MCF 10A (cell line): ENCODE results near the gene DNHD1. TPM values are rescaled to one million over a fixed set of nuclear protein-coding genes. Genes with fewer than 3 reads are reported as not detected.

Source experiments
- BruUV-seq: library from RNA; stranded (reverse); fragments of 400-500 nt; replicated peaks from 2 replicates; lab custom pipeline; 2021; lab: Mats Ljungman, UMichigan
- CTCF ChIA-PET: fragments of 300-600 bp; sonication (Branson Sonifier 250); formaldehyde crosslinking; extraction: SDS; loops from one replicate; lab custom pipeline; 2021; ENCODE audit warnings: antibody characterized with exemption, inconsistent platforms; lab: Yijun Ruan, JAX
- POLR2A ChIA-PET: fragments of 300-600, 350-650 bp; sonication (Branson Sonifier 250); formaldehyde crosslinking; extraction: SDS; loops from one replicate; lab custom pipeline; 2020; ENCODE audit warnings: antibody characterized with exemption, inconsistent platforms; lab: Yijun Ruan, JAX
- DNase-seq: peaks from one replicate; pipeline ENCODE4 v3.0.0-alpha.2; 2018; ENCODE audit not compliant: unreplicated experiment
- H3K27ac Mint-ChIP-seq: one replicate; pipeline ENCODE4 v1.8.0; 2022; ENCODE audit warnings: mild to moderate bottlenecking, low read depth, mixed read lengths; ENCODE audit not compliant: unreplicated experiment
- H3K27me3 Mint-ChIP-seq: one replicate; pipeline ENCODE4 v1.8.0; 2022; ENCODE audit warnings: mixed read lengths; ENCODE audit not compliant: insufficient read depth, unreplicated experiment
- H3K36me3 Mint-ChIP-seq: one replicate; pipeline ENCODE4 v1.8.0; 2022; ENCODE audit warnings: mild to moderate bottlenecking, moderate library complexity, mixed read lengths; ENCODE audit not compliant: insufficient read depth, unreplicated experiment
- H3K4me1 Mint-ChIP-seq: one replicate; pipeline ENCODE4 v1.8.0; 2022; ENCODE audit warnings: mixed read lengths; ENCODE audit not compliant: insufficient read depth, unreplicated experiment
- H3K4me3 Mint-ChIP-seq: one replicate; pipeline ENCODE4 v1.8.0; 2022; ENCODE audit warnings: mild to moderate bottlenecking, moderate library complexity, mixed read lengths; ENCODE audit not compliant: unreplicated experiment
- H3K9me3 Mint-ChIP-seq: one replicate; pipeline ENCODE4 v1.8.0; 2022; ENCODE audit warnings: mixed read lengths; ENCODE audit not compliant: unreplicated experiment
- intact Hi-C: fragments of 100-400 bp; cut with micrococcal nuclease; formaldehyde crosslinking; loops from 2 replicates; pipeline ENCODE4 v1.14.1; 2022
- total RNA-seq: library from RNA; stranded (reverse); gene quantifications from 2 replicates; pipeline ENCODE4 v1.2.3, GENCODE V29; 2022
- TF ChIP-seq, protein P1 (sequence below): fragments of 200-600 bp; IDR thresholded peaks from one replicate; pipeline ENCODE4 v1.8.0; 2022; ENCODE audit warnings: antibody characterized with exemption, mild to moderate bottlenecking; ENCODE audit not compliant: unreplicated experiment

The DNHD1 gene
- total RNA-seq, 1 experiment from 2014 or later = 18.3 TPM

DNA sequence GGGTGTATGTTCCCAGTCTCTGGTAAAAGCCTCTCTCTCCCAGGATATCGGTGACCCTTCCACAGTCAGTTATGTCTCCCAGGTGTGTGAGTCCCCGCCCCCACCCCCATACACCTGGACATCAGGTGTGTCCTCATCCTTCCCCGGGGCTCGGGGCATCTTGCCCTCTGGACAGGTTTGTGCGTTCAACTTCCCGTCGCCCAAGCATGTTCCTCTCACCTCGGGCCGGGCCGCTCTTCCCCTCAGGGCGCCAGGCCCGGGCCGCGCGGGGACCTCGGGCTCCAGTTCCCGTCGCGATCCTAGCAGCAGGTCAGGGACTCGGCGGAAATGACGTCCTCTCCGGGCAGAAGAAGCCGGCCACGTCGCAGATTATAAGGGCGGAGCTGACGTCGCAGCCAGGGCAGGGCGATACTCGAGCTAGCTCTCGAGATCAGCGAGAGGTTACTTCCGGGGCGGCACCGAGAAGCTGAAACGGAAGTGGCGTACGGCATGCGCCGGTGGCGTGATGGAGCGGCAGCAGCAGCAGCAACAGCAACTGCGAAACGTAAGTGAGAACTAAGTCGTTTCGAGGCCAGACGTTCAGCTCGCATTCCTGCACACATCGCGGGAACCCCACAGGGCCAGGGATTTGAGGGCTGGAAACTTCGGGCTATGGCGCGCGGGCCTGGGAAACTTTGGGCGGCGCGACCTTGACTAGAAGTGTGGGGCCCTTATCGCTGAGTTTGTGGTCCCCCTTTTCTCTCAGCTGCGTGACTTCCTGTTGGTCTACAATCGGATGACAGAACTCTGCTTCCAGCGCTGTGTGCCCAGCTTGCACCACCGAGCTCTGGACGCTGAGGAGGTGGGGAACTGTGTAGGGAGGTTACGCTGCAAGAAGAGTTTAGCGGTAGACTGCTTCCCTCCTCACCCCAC, 15.8 kb upstream of the DNHD1 start, which contains the start of the genes ARFIP2 and TIMM10B:
Gene ARFIP2 (minus strand): TSS at position 320 of the 912 bp plus-strand sequence. CDS start 910 bp downstream, outside the sequence.
Gene TIMM10B (plus strand): TSS at position 490 of the 912 bp plus-strand sequence. CDS start 16 bp downstream, at position 506.
- peak within 1 kb of the TSS; percentile 93 for H3K4me3 Mint-ChIP-seq
- ChIA-PET CTCF (interaction anchor here (0.5 to 10.6 kb wide), 10 partner anchors 17 to 420 kb away, joined by 3 to 65 read pairs (median 4); no protein-coding TSS in a partner anchor), POLR2A (interaction anchor here (0.6 to 2.8 kb wide), 30 partner anchors 8 to 790 kb away, joined by 3 to 32 read pairs (median 6); partner anchors contain the start of genes APBB1, DNHD1, FHIP1B and MRPL17)
- peak within 1 kb of the TSS; percentile 99 for H3K27ac Mint-ChIP-seq
- TF ChIP-seq, protein P1, sequence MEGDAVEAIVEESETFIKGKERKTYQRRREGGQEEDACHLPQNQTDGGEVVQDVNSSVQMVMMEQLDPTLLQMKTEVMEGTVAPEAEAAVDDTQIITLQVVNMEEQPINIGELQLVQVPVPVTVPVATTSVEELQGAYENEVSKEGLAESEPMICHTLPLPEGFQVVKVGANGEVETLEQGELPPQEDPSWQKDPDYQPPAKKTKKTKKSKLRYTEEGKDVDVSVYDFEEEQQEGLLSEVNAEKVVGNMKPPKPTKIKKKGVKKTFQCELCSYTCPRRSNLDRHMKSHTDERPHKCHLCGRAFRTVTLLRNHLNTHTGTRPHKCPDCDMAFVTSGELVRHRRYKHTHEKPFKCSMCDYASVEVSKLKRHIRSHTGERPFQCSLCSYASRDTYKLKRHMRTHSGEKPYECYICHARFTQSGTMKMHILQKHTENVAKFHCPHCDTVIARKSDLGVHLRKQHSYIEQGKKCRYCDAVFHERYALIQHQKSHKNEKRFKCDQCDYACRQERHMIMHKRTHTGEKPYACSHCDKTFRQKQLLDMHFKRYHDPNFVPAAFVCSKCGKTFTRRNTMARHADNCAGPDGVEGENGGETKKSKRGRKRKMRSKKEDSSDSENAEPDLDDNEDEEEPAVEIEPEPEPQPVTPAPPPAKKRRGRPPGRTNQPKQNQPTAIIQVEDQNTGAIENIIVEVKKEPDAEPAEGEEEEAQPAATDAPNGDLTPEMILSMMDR = no peak
- DNase-seq = peak; percentile 96
- no peaks in the 10 kb centered on the region for H3K9me3 Mint-ChIP-seq
- TSS peak; percentile 28 for BruUV-seq
- H3K4me1 Mint-ChIP-seq = peaks cover 17% of the 10 kb centered on the region
- intact Hi-C loops = no loop called here
- no peaks in the 10 kb centered on the region for H3K27me3 Mint-ChIP-seq
- peaks cover 44% of the 10 kb centered on the region for H3K36me3 Mint-ChIP-seq

GRCh38 chr11:6481924-6482275, 15.2 kb upstream of the DNHD1 start:
- peak overlapping the region; percentile 93 for H3K4me3 Mint-ChIP-seq
- TF ChIP-seq, protein P1 = no peak
- ChIA-PET POLR2A (interaction anchor here (0.5 to 2.8 kb wide), 27 partner anchors 8 to 791 kb away, joined by 3 to 32 read pairs (median 7); partner anchors contain the start of genes APBB1, DNHD1, FHIP1B and MRPL17), CTCF (interaction anchor here (0.7 to 10.6 kb wide), 11 partner anchors 15 to 420 kb away, joined by 3 to 65 read pairs (median 4); partner anchors contain the start of genes DNHD1 and MRPL17)
- H3K36me3 Mint-ChIP-seq = peaks cover 44% of the 10 kb centered on the region
- intact Hi-C loops = no loop called here
- BruUV-seq = no TSS peak
- H3K27ac Mint-ChIP-seq = peak overlapping the region; percentile 99
- no peaks in the 10 kb centered on the region for H3K27me3 Mint-ChIP-seq
- no peaks in the 10 kb centered on the region for H3K9me3 Mint-ChIP-seq
- DNase-seq = no peak
- peaks cover 17% of the 10 kb centered on the region for H3K4me1 Mint-ChIP-seq

- Mint-ChIP-seq H3K27me3 (no peaks in the 10 kb centered on the region), H3K36me3 (peaks cover 42% of the 10 kb centered on the region), H3K4me1 (peaks cover 17% of the 10 kb centered on the region), H3K4me3 (peak overlapping the region; percentile 93), H3K27ac (peak overlapping the region; percentile 53), H3K9me3 (no peaks in the 10 kb centered on the region)
- CTCF ChIA-PET = interaction anchor here (0.7 to 10.6 kb wide), 11 partner anchors 14 to 421 kb away, joined by 3 to 65 read pairs (median 4); partner anchors contain the start of genes DNHD1 and MRPL17
- no peak for DNase-seq
- TF ChIP-seq, protein P1 = no peak
- intact Hi-C loops = no loop called here
- BruUV-seq = no TSS peak
- POLR2A ChIA-PET = interaction anchor here (0.5 to 2.8 kb wide), 24 partner anchors 8 to 792 kb away, joined by 3 to 32 read pairs (median 8); partner anchors contain the start of genes APBB1, DNHD1, MRPL17 and RRP8
Measured at GRCh38 chr11:6482441-6482840, 14.6 kb upstream of the DNHD1 start.
